Psoas muscle (tissue), 8 donors: Measurements from ENCODE around the gene C15orf40. TPM values are rescaled to one million over a fixed set of nuclear protein-coding genes. Genes with fewer than 3 reads are reported as not detected.
"Not testable (repeated sequence)": the region's sequence is repeated elsewhere in the genome, so short reads cannot be mapped to it uniquely, and the experiment has no call there.

Experiments used
- ATAC-seq, 4 donors: fragments of 200-7000 bp; cut with Tn5 transposase; one replicate each; pipeline ENCODE4 v1.9.1; 2020; ENCODE audit warnings: moderate library complexity in 3 of 4, mild to moderate bottlenecking in 2 of 4
- DNase-seq, 2 donors: peaks; one replicate each; pipeline ENCODE4 v3.0.0-alpha.2; 2020
- H3K27ac ChIP-seq: fragments of 200-600 bp; one replicate; pipeline ENCODE4 v1.8.0; 2022
- H3K27me3 ChIP-seq, 3 donors: fragments of 200-600 bp in 1 of 3; one replicate each; pipeline versions ENCODE4 v1.6.1 to v1.8.0; 2013 to 2022; ENCODE audit warnings: low read length in 2 of 3, mild to moderate bottlenecking in 2 of 3, moderate library complexity in 1 of 3; ENCODE audit not compliant: insufficient read depth in 3 of 3
- H3K36me3 ChIP-seq, 2 donors: fragments of 200-600 bp in 1 of 2; one replicate each; pipeline versions ENCODE4 v1.6.1 to v1.8.0; 2013 to 2022; ENCODE audit warnings: low read depth in 1 of 2, mild to moderate bottlenecking in 1 of 2, moderate library complexity in 1 of 2; ENCODE audit not compliant: insufficient read depth in 1 of 2
- H3K4me1 ChIP-seq: fragments of 200-600 bp; one replicate; pipeline ENCODE4 v1.8.0; 2022
- H3K4me3 ChIP-seq: fragments of 200-600 bp; one replicate; pipeline ENCODE4 v1.8.0; 2022; ENCODE audit warnings: mild to moderate bottlenecking
- H3K9me3 ChIP-seq: fragments of 200-600 bp; one replicate; pipeline ENCODE4 v1.8.0; 2022
- WGBS, 3 donors: extraction: QIAGEN DNeasy Blood & Tissue Kit; methylation state at CpG; one replicate each; pipeline versions ENCODE4 v1.1.6 to v1.1.7; 2013; 5-methylcytosine and 5-hydroxymethylcytosine counted together
- intact Hi-C, 2 donors: fragments of 100-400 bp; cut with DNase I; formaldehyde crosslinking; loops; one replicate each; pipeline versions ENCODE4 v1.11.0 to v1.14.2; 2022
- polyA plus RNA-seq, 3 donors: library from polyadenylated mRNA; stranded (reverse); fragments of 200-250 nt; gene quantifications; one replicate each; pipeline ENCODE4 v1.2.3, GENCODE V29; 2013
- total RNA-seq, 4 donors: library from RNA; stranded (reverse); fragmentation: NEBNext Ultra II Directional in 2 of 4; extraction: Animal tissue kit (Norgen Biotek cat#: 25700) in 2 of 4; gene quantifications; one replicate each; pipeline versions ENCODE4 v1.2.1 to v1.2.4, GENCODE V29; 2021 to 2023
- TF ChIP-seq, protein P1 (sequence below): fragments of 200-600 bp; IDR thresholded peaks from one replicate; pipeline ENCODE4 v1.8.0; 2022; ENCODE audit warnings: antibody characterized with exemption
- donor health status: healthy with polysubstance abuse.
- donor health status: DM: no; HTN: no; CAD: no; lungs with moderate emphysema.
- donor health status: Bipolar disorder and iron deficiency.
- donor health status: healthy.
- donor health status: DM: yes; HTN: yes; CAD: no.
- donor health status: DM: no; HTN: no; CAD: no.
- donor health status: DM: no; HTN: no; CAD: no.
- donor health status: DM: yes; HTN: yes; CAD: no.

Gene C15orf40
- total and polyA plus RNA-seq, 7 donors, result 6.3 to 16.2 (median 11.3) TPM

DNA sequence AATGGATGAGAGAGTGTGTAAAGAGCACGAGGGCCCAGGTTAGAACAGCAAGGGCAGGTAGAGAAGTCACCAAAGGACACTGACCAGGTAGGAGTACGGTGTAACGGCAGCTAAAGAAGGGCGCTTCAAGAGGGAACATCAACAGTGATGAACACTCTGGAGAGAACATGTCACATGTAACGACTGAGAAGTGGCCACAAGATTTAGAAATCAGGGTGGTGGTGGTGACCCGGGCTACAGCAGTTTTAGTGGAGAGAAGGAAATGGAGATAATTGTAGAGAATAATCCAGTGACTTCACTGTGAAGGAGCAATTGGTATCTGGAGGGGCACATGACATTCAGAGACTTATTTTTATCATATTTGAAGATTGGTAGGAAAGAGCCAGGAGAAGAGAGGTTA lies 1.2 kb upstream of the C15orf40 start:
- Histone ChIP-seq H3K4me1 (peaks cover 23% of the 10 kb centered on the region), H3K9me3 (no peaks in the 10 kb centered on the region), H3K4me3 (peak overlapping the region; percentile 100), H3K36me3 (peaks cover 5 to 47% of the 10 kb centered on the region in 2 donors), H3K27ac (no peak overlapping the region), H3K27me3 (no peaks in the 10 kb centered on the region)
- WGBS, 3 donors, result 93 to 97% (median 94%) methylated on average over 6 of the region's 6 CpGs
- DNase-seq, result no peak
- TF ChIP-seq, protein P1, sequence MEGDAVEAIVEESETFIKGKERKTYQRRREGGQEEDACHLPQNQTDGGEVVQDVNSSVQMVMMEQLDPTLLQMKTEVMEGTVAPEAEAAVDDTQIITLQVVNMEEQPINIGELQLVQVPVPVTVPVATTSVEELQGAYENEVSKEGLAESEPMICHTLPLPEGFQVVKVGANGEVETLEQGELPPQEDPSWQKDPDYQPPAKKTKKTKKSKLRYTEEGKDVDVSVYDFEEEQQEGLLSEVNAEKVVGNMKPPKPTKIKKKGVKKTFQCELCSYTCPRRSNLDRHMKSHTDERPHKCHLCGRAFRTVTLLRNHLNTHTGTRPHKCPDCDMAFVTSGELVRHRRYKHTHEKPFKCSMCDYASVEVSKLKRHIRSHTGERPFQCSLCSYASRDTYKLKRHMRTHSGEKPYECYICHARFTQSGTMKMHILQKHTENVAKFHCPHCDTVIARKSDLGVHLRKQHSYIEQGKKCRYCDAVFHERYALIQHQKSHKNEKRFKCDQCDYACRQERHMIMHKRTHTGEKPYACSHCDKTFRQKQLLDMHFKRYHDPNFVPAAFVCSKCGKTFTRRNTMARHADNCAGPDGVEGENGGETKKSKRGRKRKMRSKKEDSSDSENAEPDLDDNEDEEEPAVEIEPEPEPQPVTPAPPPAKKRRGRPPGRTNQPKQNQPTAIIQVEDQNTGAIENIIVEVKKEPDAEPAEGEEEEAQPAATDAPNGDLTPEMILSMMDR, result no peak
- intact Hi-C loops, result loop anchor here (5.0 kb wide), 3 partner anchors 45 to 195 kb away; partner anchors contain the start of genes HDGFL3 (in 1 of the 2) and TM6SF1 (in 1 of the 2)
- no peak for ATAC-seq

DNA sequence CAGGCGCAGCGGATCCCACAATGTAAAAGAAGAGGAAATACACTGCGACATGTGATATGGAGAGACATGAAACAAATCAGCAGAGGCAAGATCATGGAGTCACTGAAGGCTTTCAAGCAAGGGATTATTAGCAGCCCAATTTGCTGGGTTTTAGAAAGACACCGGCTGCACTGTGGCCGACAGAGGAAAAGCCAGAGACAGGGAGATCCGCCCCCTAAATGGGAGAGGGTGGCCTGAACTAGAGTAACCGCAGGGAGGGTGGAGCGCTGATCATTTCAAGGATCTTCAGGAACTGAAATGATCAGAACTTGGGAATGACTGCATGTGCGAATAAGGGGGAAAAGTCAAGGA lies 612 bp upstream of the C15orf40 start:
- H3K4me1 ChIP-seq, result peaks cover 23% of the 10 kb centered on the region
- H3K27ac ChIP-seq, result peak overlapping the region; percentile 92
- no peaks in the 10 kb centered on the region for H3K9me3 ChIP-seq
- peaks cover 7 to 47% of the 10 kb centered on the region in 2 donors for H3K36me3 ChIP-seq
- ATAC-seq, result peak in 1 of 4 donors; percentile 0
- H3K4me3 ChIP-seq, result peak overlapping the region; percentile 100
- TF ChIP-seq, protein P1, result no peak
- no peaks in the 10 kb centered on the region for H3K27me3 ChIP-seq
- WGBS, 3 donors, result 42 to 54% (median 46%) methylated on average over 9 of the region's 9 CpGs
- no peak for DNase-seq
- intact Hi-C loops, result loop anchor here (5.0 kb wide), 3 partner anchors 45 to 195 kb away; partner anchors contain the start of genes HDGFL3 (in 1 of the 2) and TM6SF1 (in 1 of the 2)

DNA sequence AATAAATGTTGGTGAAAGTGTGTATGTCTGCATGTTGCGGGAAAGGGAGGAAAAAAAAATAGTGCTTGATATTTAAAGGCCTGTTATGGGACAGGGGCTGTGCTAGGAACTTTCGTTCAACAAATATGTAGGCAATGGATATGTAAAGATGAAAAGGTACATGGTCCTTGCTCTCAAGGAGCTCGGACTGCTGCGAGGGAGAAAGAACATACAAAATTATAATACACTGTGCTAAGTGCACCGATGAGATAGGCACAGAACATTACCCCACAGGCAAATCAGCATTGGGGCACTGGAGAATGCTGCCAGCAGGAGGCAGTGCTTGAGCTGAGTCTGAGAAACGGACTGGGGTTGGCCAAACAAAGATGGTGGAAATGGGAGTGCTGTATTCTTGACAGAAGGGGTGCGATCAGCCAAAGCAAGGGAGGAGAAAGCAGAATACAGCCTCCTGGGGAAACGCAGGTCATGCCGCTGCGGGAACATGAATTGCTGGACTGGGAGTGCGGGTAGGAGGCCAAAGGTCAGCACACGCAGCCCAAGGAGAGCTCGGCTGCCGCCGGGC lies 649 bp downstream of the C15orf40 start:
- peaks cover 8 to 46% of the 10 kb centered on the region in 2 donors for H3K36me3 ChIP-seq
- TF ChIP-seq, protein P1, result peak; percentile 76
- H3K4me3 ChIP-seq, result peak overlapping the region; percentile 100
- H3K27me3 ChIP-seq, result no peaks in the 10 kb centered on the region
- no peaks in the 10 kb centered on the region for H3K9me3 ChIP-seq
- intact Hi-C loops, result loop anchor here (1.0 to 5.0 kb wide), 5 partner anchors 24 to 197 kb away; partner anchors contain the start of genes HDGFL3 (in 1 of the 2), RAMAC (in 1 of the 2) and TM6SF1 (in 1 of the 2)
- ATAC-seq (peak; percentile 80 to 88 (median 86)), DNase-seq (peak; percentile 80 to 88)
- WGBS, 3 donors, result 8 to 11% (median 8%) methylated on average over 11 to 15 of the region's 15 CpGs
- peaks cover 23% of the 10 kb centered on the region for H3K4me1 ChIP-seq
- peak overlapping the region; percentile 92 for H3K27ac ChIP-seq

DNA sequence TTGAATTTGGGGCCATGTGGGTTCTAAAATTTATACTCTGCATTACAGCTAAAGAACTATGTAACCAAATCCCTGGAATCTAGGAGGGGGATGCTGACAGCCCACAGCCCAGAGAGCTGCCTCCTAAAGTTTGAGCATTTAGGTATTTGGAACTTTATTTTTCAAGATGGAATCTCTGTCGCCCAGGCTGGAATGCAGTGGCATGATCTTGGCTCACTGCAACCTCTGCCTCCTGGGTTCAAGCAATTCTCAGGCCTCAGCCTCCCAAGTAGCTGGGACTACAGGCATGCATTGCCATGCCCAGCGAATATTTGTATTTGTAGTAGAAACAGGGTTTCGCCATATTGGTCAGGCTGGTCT lies 10.8 kb downstream of the C15orf40 start:
- not testable (repeated sequence) for H3K4me1 ChIP-seq, DNase-seq, H3K9me3 ChIP-seq, H3K27ac ChIP-seq, H3K27me3 ChIP-seq, H3K4me3 ChIP-seq
- ATAC-seq, result peak in 2 of 4 donors; percentile 4 to 13
- H3K36me3 ChIP-seq, result peaks cover 0 to 21% of the 10 kb centered on the region in 2 donors
- 87 to 96% (median 91%) methylated on average over 3 of the region's 3 CpGs for WGBS, 3 donors
- intact Hi-C loops, result loop anchor here (1.0 to 5.0 kb wide), 2 partner anchors 148 to 151 kb away; no protein-coding TSS in a partner anchor

DNA sequence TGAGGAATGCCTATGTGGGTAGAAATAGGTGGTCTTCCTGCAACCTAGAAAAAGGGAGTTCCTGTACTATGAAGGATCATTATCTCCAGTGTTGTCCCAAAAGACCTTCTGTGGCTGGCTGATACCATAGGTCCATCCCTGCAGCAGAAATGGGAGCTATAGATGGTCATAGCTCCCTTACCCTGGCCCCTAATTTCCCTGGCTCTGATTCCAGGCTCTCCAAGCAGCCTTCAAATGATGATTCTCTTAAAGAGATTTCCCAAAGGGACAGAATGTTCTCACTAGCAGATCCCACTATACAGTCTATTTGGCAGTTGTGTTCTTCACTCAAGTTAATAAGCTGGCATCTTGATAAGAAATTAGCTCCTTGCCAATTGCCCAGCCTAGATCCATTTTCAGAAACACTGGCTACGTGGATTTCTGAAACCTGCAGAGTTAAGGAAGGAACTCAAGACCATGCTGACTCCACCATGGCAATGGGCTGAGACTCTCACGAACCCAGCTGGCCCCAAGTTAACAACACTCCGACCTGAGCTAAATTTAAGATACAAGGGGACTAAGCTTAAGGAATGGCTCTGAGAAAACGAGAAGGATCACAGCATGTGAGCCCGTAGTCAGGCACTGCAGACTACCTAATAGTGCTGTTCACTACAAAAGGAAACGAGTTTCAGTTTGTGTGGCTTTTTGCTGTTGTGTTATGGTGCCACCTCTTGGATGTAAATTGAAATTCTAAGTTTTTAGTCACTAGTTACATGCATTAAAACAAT lies 11.4 kb downstream of the C15orf40 start:
- intact Hi-C loops, result loop anchor here (1.0 to 5.0 kb wide), 2 partner anchors 148 to 151 kb away; no protein-coding TSS in a partner anchor
- WGBS, 3 donors, result 4 to 15% (median 8%) methylated on average over 6 of the region's 6 CpGs
- Histone ChIP-seq H3K9me3 (no peaks in the 10 kb centered on the region), H3K4me1 (peaks cover 4% of the 10 kb centered on the region), H3K4me3 (peak overlapping the region; percentile 55), H3K27me3 (no peaks in the 10 kb centered on the region), H3K27ac (peak overlapping the region; percentile 59), H3K36me3 (peaks cover 0 to 16% of the 10 kb centered on the region in 2 donors)
- TF ChIP-seq, protein P1, result peak; percentile 57
- DNase-seq (no peak), ATAC-seq (peak; percentile 87 to 93 (median 89))
